Transverse colon (tissue), 3 donors: ENCODE measurements around the gene TMEM176A.

Experiments used
- CTCF ChIP-seq, 5 experiments: fragments of 200-600 bp in 3 of 5; fragments of 450-650 bp in 2 of 5; sonication (generic) in 3 of 5; IDR thresholded peaks; 1 replicate in 2 of 5; 2 replicates in 3 of 5; pipeline ENCODE4 v1.5.1; 2016 to 2017; ENCODE audit warnings: antibody characterized with exemption in 5 of 5, inconsistent platforms in 3 of 5, mild to moderate bottlenecking in 2 of 5, moderate library complexity in 1 of 5
- POLR2A ChIP-seq: fragments of 450-650 bp; IDR thresholded peaks from one replicate; pipeline ENCODE4 v1.6.1; 2016; ENCODE audit warnings: antibody characterized with exemption, mild to moderate bottlenecking, moderate library complexity

GRCh38 chr7:150823043-150823442 is 22.5 kb downstream of the TMEM176A start:
- TF ChIP-seq CTCF (IDR thresholded peaks at IDR 0.05) (no peak), POLR2A (no peak)
